Stimulated activated CD4-positive, alpha-beta T cell treated with anti-CD3 and anti-CD28 coated beads, TNF-alpha, amount 100 ng/mL, for 48 hours (primary cell): ENCODE data around the gene TYW1B.
"Not testable (repeated sequence)": the region's sequence is repeated elsewhere in the genome, so short reads cannot be mapped to it uniquely, and the experiment has no call there.

Source experiments
- DNase-seq, 3 donors: peaks; one replicate each; pipeline ENCODE4 v3.0.0-alpha.2; 2020; ENCODE audit warnings: low read depth in 3 of 3

The TYW1B gene

GRCh38 chr7:72827839-72828591, at the start of gene TYW1B:
Gene TYW1B, minus strand, starts transcription at chr7:72828200. Its CDS starts 125 bp downstream, at chr7:72828075.
- peak; percentile 92 to 97 (median 96) for DNase-seq

DNA sequence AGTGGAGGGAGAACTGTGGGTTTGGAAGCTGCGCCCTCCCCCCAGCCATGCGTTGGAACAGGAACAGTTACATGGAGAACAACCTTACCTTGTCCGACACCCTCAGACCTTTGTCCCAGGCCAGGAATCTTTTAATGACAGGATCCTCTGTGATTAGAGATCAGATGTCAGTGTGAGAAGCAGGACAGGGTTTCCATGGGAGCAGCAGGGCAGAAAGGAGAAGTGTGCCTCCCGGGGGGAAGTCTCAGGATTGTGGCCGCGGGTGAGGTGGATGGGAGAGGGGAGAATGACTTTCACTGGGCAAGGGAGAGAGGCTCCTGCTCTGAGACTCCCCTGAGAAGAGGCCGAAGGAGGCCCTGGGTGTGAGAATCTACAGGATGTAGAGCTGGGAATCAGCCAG, 39.6 kb upstream of the TYW1B start:
- DNase-seq, result not testable (repeated sequence)

DNA sequence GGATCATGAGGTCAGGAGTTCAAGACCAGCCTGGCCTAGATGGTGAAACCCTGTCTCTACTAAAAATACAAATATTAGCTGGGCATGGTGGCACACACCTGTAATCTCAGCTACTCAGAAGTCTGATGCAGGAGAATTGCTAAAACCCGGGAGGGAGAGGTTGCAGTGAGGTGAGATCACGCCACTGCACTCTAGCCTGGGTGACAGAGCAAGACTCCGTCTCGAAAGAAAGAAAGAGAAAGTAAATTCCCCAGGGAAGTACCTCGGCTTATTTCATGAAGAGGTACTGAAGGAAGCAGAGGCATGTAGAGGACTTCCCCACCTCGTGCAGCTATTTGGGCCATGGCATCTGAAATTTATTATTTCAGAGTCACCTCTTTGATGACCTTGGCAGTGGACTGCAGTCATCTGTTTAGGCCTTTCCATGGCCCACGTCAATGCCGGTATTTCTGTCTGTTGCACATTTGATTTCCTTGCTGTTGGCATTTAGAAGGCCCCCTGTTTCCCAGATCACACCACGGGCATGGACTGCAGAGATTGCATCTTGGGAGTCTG, 30.9 kb upstream of the TYW1B start:
- DNase-seq, result not testable (repeated sequence)

GRCh38 chr7:72857925-72858324, 29.9 kb upstream of the TYW1B start:
- DNase-seq, result not testable (repeated sequence)

DNA sequence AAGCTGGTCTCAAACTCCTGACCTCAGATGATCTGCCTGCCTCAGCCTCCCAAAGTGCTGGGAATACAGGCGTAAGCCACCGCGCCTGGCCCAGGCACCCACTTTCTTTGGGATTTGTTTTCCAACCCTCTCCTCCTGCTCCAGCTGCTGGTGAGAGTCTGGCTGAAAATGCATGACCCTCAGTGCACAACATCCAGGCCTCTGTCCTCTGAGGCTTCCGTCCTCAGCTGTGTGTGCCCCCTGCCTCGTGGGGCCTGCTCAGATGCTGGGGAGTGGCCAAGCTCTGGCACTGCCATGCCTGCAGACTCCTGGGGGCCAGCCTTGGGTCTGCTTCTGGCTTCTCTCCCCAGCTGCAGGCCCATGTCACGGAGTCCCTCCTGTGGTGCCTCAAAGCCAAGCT, 27.3 kb upstream of the TYW1B start:
- not testable (repeated sequence) for DNase-seq

GRCh38 chr7:72852937-72853336, 24.9 kb upstream of the TYW1B start:
- not testable (repeated sequence) for DNase-seq

- DNase-seq, result not testable (repeated sequence)
Observed at GRCh38 chr7:72850746-72851145, 22.7 kb upstream of the TYW1B start.

DNA sequence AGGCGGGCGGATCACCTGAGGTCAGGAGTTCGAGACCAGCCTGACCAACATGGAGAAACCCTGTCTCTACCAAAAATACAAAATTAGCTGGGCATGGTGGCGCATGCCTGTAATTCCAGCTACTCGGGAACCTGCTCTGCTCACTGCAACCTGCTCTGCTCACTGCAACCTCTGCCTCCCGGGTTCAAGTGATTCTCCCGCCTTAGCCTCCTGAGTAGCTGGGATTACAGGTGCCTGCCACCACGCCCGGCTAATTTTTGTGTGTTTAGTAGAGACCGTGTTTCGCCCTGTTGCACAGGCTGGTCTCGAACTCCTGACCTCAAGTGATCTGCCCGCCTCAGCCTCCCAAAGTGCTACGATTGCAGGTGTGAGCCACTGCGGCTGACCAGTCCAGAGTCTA, 16.1 kb upstream of the TYW1B start:
- DNase-seq, result not testable (repeated sequence)

GRCh38 chr7:72843166-72843565, 15.2 kb upstream of the TYW1B start:
- not testable (repeated sequence) for DNase-seq

- not testable (repeated sequence) for DNase-seq
Observed at GRCh38 chr7:72840966-72841511, 13.0 kb upstream of the TYW1B start.

- DNase-seq, result not testable (repeated sequence)
Observed at GRCh38 chr7:72838315-72838714, 10.3 kb upstream of the TYW1B start.

DNA sequence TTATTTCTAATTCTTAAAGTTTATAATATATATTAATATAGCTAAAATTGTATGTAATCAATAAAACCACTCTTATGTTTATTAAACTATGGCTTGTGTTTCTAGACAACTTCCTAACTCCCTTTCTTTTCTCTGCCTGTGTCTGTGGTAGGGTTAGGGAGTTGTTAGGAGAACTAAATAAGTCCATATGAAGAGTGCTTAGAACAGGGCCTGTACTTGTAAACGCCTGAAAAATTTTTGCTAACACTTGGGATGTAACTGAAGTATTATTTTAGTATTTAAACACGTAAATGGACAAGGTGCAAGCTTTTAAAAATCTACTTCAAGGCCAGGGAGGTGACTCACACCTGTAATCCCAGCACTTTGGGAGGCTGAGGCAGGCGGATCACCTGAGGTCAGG, 9.3 kb upstream of the TYW1B start:
- DNase-seq, result not testable (repeated sequence)

- not testable (repeated sequence) for DNase-seq
Observed at GRCh38 chr7:72830567-72830966, 2.6 kb upstream of the TYW1B start.

DNA sequence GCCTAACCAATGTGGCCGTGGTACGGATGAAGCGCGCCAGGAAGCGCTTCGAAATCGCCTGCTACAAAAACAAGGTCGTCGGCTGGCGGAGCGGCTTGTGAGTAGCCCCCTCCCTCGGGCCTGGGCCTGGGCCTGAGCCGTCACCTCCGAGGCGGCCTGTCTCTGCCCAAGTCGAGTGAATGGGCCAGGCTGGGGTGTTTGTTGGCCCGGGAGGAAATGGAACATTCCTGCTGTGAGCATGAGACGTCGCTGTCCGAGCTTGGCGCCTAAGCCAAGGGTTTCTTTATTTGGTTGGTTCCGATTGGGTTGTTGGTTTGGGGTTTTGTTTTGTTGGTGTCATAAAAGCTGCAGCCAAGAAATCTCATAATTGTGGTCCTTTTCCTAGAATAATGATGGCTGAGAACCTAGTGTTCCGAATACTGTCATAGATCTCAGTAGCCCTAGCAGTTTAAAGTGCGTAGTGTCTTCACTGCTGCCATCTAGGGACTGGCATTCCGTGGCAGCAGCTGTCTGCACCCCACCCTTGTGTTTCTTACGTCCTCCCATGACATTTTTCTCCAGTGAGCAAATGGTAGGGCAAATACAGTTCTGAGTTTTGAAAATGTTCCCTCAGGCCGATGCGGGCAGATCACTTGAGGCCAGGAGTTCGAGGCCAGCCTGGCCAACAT, 1.8 kb upstream of the TYW1B start:
- peak in 2 of 3 donors; percentile 23 to 54 for DNase-seq

GRCh38 chr7:72829291-72829686, 1.3 kb upstream of the TYW1B start:
- DNase-seq, result peak; percentile 88 to 96 (median 91)

GRCh38 chr7:72823765-72824732, 4.0 kb downstream of the TYW1B start:
- not testable (repeated sequence) for DNase-seq

- not testable (repeated sequence) for DNase-seq
Observed at GRCh38 chr7:72822497-72822896, 5.5 kb downstream of the TYW1B start.

GRCh38 chr7:72818663-72819361, 9.2 kb downstream of the TYW1B start:
- DNase-seq, result not testable (repeated sequence)

- not testable (repeated sequence) for DNase-seq
Observed at GRCh38 chr7:72817661-72818060, 10.3 kb downstream of the TYW1B start.

- not testable (repeated sequence) for DNase-seq
Observed at GRCh38 chr7:72816370-72817157, 11.4 kb downstream of the TYW1B start.
